Measurements from ENCODE around the gene SPINK4.

The SPINK4 gene

DNA sequence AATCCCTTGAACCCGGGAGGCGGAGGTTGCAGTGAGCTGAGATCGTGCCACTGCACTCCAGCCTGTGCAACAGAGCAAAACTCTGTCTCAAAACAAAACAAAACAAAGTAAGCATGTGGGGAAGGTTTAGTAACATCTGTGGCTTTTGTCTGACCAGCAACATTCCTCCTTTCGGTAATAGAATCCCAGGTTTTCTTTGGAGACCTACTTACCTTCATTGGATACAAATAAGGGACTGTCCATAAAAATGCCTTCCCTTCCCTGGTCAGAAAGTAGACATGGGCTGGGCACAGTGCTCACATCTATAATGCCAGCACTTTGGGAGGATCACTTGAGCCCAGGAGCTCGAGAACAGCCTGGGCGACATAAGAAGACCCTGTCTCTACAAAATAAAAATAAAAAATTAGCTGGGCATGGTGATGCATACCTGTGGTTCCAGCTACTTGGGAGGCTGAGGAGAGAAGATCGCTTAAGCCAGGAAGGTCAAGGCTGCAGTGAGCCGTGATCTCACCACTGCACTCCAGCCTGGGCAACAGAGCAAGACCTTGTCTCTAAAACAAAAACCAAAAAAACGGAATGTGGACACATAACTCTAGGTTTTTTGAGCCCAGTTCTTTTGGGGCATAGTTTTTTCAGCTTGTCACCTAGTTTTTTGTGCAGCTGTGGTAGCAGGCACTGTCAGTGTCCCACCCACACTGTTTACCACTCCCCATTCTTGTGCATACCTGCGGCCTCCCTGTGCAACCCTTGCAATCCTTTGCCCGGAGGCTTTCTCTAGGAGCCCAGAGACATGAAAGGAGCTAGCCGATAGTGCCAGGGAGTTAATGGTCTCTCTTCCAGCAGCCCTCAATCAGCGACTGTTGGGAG lies 9.0 kb upstream of the SPINK4 start:
- DNase-seq = no peak

DNA sequence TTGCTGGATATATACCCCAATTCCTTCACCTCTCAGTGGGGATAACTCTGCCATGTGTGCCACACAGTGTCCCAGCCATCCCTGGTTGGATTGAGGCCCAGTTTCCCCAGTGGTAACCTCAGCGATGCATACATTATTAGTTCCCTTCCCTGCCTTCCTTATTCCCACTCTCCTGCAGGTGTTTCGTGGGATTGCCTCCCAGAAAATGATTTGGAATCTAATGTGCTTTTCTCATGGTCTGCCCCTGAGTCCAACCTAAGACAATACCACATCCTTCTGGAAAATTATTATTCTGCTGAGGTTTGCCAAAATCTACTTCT lies 8.4 kb upstream of the SPINK4 start:
- no peak for DNase-seq

DNA sequence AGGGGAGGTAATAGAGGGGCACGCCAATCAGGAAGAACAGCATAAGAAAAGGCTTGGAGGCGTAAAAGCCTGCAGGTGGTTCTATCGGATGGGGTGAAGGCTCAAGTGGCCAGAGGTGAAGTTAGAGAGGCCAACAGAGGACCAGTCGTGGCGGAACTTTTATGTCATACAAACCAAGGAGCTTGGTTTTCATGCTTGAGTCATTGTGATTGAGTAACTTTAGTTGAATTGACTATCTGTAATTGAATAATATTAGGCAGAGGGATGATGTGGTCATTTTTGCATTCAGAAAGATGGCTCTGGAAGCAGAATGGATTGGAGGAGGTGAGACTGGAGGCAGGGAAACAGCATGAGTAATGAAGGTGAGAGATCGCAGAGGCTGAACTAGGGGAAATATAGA lies 7.2 kb upstream of the SPINK4 start:
- DNase-seq = no peak

DNA sequence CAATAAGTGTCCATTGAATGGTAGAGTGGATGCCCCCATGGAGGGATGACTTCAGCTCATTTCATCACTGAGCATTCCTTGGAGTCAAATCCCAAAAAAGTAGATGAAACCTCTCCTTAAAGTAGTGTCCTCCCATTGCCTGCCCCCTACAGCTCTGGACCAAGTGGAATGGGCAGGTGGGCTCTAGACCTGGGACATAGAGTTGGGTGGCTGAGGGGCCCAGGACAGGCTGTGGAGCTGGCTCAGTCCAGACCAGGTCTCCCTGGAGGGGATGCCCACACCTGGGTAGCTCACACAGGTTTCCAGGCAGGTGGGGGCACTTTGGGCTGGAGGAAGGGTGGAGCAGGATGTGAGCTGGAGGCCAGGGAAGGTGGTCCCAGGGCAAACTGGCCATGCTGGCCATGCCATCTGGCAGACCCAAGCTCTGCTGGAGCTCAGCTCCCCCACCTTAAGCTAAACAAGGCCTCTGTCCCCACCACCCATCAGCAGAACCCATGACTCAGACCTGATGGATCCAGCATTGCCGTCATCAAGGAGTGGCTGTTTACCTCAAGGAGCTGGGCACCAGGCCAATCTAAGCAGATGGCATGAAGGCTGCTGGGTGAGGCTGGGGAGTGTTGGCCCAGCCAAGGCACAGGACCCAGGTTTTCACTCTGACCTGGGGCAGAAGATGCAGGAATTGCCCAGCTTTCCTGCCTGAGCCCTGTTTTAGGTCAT lies 6.2 kb upstream of the SPINK4 start:
- DNase-seq = peak; percentile 29

DNA sequence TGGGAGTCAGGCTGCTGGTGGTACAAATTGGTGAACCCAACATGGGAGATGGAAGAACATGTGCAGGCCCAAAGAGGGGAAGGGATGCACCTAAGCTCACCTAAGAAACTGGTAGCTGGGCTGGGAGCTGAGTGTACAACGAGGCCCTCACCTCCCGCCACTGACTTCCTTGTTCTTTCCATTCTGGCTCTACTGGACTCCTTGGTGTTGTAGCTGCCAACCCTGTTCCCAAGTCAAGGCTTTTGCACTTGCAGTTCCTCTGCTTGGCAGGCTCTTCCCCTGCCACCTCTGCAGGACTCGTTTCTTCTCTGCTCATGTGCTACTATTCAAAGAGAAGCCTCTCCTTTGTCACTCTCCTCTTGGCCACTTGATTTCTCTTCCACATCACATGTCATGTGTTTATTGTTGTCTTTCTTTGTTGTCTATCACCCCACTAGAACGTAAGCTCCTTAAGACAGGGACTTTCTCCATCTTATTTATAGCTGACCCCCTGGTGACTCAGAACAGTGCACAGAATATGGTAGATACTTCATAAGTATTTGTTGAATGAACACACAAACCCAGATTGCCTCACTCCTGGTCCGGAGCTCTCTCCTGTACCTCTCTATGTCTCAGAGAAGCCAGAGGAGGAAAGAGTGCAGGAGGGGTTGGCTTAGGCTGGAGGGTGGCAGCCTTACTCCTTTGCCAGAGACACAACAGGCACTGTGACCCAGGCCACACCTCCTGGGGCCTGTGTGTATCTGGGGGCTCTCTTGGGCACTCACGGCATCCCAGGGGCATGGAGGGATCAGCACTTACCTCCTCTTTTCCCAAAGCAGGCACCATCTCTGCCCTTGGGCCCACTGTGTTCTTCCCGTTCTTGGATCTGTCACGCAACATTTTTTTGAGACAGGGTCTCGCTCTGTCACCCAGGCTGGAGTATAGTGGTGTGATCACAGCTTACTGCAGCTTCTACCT lies 5.2 kb upstream of the SPINK4 start:
- DNase-seq = no peak

DNA sequence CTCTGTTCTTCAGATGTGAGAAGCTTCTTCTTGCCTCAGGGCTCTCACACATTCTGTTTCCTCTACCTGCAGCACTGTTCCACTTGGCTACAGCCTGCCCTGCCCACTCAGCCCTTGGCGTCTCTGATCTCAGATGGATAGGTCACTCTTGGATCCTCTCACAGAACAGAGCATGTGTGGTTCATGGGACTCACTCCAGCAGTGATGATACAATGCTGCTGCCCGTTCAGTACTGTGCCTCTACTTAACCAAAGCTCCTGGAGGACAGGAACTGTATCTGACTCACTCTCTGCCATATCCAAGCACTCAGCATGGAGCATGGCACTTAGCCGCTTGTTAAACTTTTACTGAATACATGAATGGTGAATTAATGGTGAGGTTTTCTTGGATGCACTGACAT lies 3.4 kb upstream of the SPINK4 start:
- no peak for DNase-seq

DNA sequence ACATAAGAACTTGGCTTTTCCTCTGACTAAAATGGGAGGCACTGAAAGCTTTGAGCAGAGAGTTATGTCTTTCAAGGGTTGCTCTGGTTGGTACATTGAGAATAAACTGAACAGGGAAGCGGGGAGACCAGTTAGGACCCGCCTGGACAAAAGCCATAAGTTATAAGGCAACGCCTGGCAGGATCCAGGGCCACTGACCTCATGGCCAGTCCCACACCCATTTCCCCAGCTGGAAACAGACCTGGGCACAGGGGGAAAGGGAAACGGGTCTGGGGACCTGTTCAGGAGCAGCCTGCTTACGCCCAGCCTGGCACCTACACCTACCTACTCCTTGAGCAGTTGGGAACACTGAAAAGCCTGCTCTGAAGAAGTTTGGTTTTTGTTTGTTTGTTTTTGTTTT lies 1.3 kb downstream of the SPINK4 start:
- DNase-seq = no peak

DNA sequence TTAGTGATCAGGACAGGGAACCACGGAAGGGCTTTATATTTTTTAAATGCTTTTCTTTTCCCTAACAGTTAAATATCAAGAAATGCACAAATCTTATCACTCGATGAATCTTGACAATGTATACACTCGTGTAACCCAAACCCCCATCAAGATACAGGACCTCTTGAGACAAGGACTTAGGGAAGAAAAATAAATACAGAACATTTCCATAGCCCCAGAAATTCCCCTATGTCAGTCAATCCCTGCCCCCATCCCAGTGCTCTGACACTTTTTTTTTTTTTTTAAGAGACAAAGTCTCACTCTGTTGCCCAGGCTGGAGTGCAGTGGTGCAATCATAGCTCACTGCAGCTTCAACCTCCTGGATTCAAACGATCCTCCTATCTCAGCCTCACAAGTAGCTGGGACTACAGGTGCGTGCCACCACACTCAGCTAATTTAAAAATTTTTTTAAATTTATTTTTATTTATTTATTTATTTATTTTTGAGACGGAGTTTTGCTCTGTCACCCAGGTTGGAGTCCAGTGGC lies 2.7 kb downstream of the SPINK4 start:
- no peak for DNase-seq

DNA sequence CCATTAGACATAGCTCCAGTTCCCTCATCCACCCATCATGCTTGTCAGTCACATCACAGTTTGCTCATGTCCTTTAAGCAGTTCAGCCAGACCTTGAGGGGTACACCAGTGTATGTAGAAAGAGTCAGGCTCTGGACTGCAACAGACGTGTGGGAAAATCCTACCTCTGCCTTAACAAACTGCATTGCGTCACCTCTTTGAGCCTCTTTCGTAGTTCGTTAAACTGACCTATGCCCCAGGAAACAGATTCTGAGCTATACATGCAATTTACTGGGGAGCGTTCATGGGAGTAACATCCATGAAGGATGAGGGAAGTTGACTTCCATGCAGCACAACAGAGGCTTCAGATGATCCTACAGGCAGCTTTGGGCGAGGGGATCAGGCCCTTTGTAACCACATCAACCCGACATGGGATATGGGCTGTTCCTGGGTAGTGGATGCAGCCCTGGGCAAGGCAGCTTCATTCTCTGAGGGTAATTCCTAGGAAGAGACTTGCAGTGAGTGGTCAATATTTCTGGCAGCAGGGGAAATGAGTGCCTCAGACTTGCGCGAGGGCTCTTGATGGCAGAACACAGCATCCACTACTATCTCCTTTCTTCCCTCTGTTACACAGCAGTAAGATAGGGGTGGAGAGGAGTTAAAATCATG lies 4.3 kb downstream of the SPINK4 start:
- no peak for DNase-seq

DNA sequence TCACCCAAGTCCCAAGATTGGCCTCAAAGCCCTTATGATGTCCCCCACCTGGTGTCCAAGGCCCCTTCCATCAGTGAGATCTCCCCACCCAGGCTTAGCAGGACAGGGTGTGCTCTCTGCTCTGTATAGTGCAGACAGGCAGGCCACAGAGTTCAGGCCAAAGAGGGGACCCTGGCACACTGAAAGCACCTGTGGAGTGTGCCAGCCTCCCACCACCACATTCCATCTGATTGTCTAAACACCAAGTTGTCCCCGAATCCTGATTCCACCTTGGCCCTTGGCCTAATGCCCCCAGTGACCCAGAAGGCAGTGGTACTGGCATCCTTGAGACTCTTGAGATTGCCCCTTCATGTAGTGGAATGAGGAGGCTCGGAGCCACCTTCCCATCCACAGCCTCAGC lies 5.4 kb downstream of the SPINK4 start:
- DNase-seq = no peak

DNA sequence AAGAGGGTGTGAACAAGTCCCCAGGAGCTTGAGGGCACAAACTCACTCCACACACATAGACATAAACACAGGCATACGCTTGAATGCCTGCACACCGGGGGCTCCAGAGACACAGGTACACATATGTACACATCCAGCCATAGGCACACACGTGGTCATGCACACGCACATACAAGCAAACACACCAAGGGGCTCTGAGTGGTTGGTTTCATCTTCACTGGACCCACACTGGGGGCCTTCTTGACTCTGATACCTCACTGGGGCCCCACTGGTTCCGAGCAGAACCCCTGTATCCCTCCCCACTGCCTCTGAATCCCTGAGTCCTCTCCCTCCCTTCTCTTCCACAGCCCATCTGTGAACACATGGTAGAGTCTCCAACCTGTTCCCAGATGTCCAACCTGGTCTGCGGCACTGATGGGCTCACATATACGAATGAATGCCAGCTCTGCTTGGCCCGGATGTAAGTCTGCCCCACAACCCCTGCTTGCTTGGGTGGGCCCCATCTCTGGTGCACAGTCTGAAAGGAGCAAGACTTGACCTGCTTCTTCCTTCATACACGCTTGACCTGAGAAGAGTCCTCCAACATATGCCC lies 6.4 kb downstream of the SPINK4 start:
- DNase-seq = no peak

DNA sequence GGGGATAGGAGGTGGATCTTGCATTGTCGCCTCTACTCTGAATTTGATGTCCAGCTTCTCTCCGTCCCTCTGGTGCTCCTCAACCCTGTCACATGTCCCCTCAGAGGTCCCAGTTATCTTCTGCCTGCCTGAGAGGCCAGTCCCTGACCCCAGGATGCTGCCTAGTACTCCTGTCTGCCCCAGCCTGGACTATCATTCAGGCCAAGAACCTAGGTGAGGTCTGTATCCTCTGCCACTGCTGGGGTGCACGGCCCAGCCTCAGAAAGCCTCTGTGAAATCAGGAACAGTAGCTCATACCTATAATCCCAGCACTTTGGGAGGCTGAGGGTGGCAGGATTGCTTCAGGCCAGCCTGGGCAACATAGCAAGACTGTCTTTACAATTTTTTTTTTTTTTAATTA lies 8.6 kb downstream of the SPINK4 start:
- no peak for DNase-seq

DNA sequence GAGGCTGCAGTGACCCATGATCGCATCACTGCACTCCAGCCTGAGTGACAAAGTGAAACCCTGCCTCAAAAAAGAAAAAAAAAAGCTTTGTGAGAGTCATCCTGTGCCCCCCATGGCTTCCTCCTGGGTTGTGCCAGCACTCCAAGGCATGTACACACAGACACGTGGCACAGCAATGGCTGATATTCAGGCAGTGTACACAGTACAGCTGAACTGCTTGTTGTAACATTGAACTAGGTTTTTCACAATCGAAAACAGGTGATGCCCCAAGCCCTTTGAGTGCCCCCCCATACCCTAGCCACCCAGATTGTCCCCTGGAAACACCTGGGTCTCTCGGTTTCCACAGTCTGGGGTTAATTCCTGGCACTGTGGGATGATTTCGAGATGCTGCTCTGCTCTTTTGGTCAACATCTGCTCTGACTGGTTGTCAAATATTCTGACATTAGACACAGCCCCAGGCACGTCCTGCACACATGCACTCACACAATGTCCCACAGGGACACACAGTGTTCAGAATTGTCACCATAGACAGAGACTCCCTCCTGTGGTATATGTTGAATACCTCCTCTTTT lies 9.2 kb downstream of the SPINK4 start:
- no peak for DNase-seq

DNA sequence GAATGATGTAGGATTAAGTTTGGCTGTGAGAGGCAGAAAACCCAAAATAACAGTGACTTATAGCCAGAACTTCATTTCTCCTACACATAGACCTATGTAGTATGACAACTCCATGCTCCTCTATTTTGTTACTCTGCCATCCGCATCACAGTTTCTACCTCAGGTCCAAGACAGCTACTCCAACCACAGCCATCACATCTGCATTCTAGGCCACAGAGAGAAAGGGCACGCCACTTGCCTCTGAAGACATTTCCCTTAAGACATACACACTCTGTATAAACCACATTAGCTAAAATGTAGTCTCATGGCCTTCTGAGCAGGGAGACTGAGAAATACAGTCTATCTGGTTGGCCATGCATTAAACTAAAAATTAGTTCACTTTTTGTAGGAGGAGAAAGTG lies 10.0 kb downstream of the SPINK4 start:
- no peak for DNase-seq

DNA sequence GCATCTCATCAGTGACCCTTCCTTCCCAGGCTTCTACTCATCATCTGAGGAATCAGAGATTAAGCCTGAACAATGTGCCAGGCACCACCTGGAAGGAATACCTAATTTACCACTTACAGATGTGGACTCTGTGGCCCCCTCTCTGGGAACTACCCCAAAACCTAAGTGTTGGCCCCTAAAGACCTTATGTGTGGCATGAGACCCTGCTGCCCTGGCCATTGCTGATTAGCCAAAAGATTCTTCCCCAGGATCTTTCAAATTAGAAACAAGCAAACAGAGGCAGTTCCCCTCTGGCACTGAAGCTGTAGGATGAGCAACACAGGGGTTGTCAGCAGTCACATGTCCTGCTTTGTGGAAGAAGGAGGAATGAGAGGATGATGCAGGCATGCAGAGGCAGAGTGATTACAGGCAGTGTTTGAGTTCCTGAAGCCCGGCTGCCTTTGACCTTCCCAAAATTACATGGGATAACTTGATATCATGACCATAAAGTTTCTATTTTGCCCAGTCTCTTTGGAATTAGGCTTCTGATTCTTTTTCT lies 10.6 kb downstream of the SPINK4 start:
- DNase-seq = no peak

DNA sequence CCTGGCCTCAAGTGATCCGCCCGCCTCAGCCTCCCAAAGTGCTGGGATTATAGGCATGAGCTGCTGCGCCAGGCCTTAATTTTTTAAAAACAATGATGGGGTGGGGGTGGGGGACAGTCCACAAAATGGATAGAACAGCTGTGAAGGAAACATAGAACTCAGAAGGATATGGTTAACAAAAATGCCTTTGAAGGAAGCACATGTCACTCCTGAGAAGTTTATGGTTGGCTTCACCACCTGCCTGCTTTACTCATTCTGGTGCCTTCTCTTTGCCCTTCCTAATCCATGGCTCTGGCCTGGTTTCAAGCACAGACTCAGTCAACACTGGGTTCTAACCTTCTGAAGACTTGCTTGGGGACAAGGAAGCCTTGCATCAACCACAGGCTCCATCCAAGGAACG lies 14.2 kb downstream of the SPINK4 start:
- no peak for DNase-seq

DNA sequence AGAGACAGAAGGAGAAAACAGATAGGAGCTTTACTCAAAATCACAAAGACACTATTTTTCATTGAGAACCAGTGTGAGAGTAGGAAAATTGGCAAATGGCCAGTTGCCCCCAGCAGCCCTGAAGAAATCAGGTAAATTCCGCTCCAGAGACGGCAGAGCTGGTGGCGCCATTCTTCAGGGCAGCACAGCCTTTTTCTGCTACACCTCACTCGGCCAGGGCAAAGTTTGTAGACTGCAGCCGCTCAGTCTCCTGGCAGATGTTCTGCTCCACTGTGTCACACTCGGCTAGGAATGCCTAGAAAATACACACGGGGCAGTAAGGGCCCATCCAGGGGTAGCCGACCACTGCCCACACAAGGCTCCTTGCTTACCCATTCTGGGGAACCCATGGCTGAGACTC lies 15.0 kb downstream of the SPINK4 start:
- DNase-seq = no peak

DNA sequence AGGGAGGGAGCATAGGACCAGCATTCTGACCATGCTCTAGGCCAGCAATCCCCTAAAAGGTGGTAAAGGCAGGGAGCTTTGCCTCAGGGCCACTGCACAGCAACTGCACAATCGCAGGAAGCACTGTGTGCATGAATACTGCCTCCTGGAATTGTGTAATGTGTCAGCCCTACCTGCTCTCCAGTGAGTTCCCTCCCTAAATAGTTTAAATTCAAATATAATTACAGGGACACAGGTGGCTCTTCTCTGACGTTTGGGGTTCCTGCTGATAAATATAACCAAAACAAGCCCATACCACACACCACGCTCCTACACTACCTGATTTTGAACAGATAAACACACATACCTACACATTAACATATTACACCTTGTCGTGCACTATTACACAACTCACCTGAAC lies 15.5 kb downstream of the SPINK4 start:
- no peak for DNase-seq

DNA sequence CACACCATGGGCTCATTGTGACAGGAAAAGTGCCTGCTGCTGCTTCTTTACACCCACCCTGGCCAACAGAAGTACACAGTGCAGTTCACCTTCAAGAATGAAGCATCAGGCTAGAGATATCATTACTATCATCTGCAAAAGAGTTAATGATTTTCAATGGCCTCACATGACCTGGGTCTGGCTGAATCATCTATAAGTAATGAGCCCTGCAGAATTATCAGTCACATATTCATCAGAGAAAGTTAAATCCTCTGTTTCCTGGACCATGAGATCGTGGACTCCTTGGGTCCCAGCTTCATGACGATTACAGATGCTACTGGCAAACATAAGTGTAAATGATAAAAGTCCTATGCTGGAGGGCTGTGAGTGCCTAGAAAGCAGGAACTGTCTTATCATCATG lies 16.3 kb downstream of the SPINK4 start:
- DNase-seq = no peak

DNA sequence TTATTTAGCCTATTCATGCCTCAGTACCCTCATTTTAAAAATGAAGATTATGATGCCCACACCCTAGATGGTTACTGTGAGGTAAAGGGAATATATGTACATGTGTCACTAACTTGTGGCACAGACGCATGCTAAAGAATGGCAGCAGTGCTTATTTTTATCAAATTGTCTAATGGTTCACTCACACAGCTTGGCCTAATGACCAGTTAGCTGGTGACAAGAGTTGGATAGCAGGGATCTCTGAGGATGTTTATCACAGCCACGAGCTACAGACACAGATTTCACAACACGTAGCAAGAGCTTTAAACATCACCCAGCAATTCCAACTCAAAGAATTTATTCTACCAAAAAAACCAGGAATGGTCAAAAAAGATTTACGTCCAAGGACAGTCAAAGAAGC lies 17.3 kb downstream of the SPINK4 start:
- DNase-seq = no peak

DNA sequence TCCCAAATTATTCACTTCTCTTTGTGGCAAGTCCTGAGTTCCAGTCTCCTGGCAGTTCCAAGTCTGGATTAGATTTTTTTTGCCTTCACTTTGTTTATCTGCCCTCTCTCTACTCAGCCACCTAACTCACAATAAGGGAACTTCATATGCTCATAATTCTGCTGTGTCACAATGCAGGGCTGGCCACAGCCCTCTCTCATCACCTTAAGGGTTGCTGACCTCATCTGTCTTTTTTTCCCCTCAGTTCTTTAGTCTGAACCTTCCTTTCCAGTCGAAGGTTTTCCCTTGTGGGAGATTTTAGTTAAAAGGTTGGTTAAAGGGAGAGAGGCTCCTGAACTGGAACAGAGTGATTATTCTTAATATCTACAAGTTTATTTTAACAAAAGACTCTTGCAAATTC lies 20.4 kb downstream of the SPINK4 start:
- DNase-seq = no peak

Measured in SHP77 treated with DMSO at 0.1 percent for 48 hours (cell line).